Upper lobe of right lung (tissue), 1 donor: ENCODE measurements around the gene SPC24. TPM values are rescaled to one million over a fixed set of nuclear protein-coding genes. Genes with fewer than 3 reads are reported as not detected.
A peak's percentile ranks its signal among the peaks of the same experiment; 100 is the strongest.

Source experiments
- ATAC-seq: fragments of 200-7000 bp; cut with Tn5 transposase; one replicate; pipeline ENCODE4 v1.9.1; 2020; ENCODE audit warnings: mild to moderate bottlenecking, moderate library complexity
- DNase-seq: peaks from one replicate; pipeline ENCODE4 v3.0.0-alpha.2; 2020
- H3K27ac ChIP-seq: fragments of 200-600 bp; one replicate; pipeline ENCODE4 v1.8.0; 2022
- H3K27me3 ChIP-seq: fragments of 200-600 bp; one replicate; pipeline ENCODE4 v1.8.0; 2022; ENCODE audit warnings: mild to moderate bottlenecking
- H3K36me3 ChIP-seq: fragments of 200-600 bp; one replicate; pipeline ENCODE4 v1.8.0; 2022
- H3K4me1 ChIP-seq: fragments of 200-600 bp; one replicate; pipeline ENCODE4 v1.8.0; 2022
- H3K4me3 ChIP-seq: fragments of 200-600 bp; one replicate; pipeline ENCODE4 v1.8.0; 2022; ENCODE audit warnings: mild to moderate bottlenecking
- H3K9me3 ChIP-seq: fragments of 200-600 bp; one replicate; pipeline ENCODE4 v1.8.0; 2022
- CTCF ChIP-seq: fragments of 200-600 bp; IDR thresholded peaks from one replicate; pipeline ENCODE4 v1.8.0; 2022; ENCODE audit warnings: antibody characterized with exemption
- intact Hi-C: fragments of 100-400 bp; cut with DNase I; formaldehyde crosslinking; loops from one replicate; pipeline ENCODE4 v1.11.0; 2022
- long read RNA-seq: library from polyadenylated mRNA; unstranded; transcript quantifications from one replicate; pipeline ENCODE4 v2.0.0, GENCODE V29; 2021
- total RNA-seq: library from RNA; stranded (reverse); fragmentation: NEBNext Ultra II Directional; extraction: Animal tissue kit (Norgen Biotek cat#: 25700); gene quantifications from one replicate; pipeline ENCODE4 v1.2.1, GENCODE V29; 2021
- donor health status: DM: no; HTN: yes; CAD: no; lungs with severe emphysema.

SPC24 gene
- 1.1 TPM for total RNA-seq
- long read RNA-seq, partial matches to known transcripts: 1 of 3 reads
- long read RNA-seq, other reads (novel, unspliced or antisense): 2 of 3 reads

GRCh38 chr19:11155373-11156120, at the start of gene SPC24:
Gene SPC24 (minus strand): TSS chr19:11155782. CDS start chr19:11155776, 6 bp downstream.
- DNase-seq (peak; percentile 96), ATAC-seq (peak; percentile 97)
- Histone ChIP-seq H3K4me1 (peaks cover 57% of the 10 kb centered on the region), H3K27ac (peak within 1 kb of the TSS; percentile 69), H3K4me3 (peak within 1 kb of the TSS; percentile 60), H3K9me3 (no peaks in the 10 kb centered on the region), H3K36me3 (no peaks in the 10 kb centered on the region), H3K27me3 (no peaks in the 10 kb centered on the region)
- TF ChIP-seq CTCF: no peak
- intact Hi-C loops: no loop called here

- no peaks in the 10 kb centered on the region for H3K27me3 ChIP-seq
- H3K4me1 ChIP-seq: peaks cover 13% of the 10 kb centered on the region
- no peak overlapping the region for H3K27ac ChIP-seq
- no peak overlapping the region for H3K4me3 ChIP-seq
- intact Hi-C loops: loop anchor here (5.0 kb wide), 1 partner anchor 73 kb away; no protein-coding TSS in a partner anchor
- no peak for TF ChIP-seq CTCF
- ATAC-seq (no peak), DNase-seq (no peak)
- H3K36me3 ChIP-seq: peaks cover 14% of the 10 kb centered on the region
- H3K9me3 ChIP-seq: no peaks in the 10 kb centered on the region
These were observed 49.4 kb upstream of the SPC24 start for GRCh38 chr19:11204943-11205349.

- intact Hi-C loops: loop anchor here (5.0 kb wide), 1 partner anchor 72 kb away; no protein-coding TSS in a partner anchor
- no peak overlapping the region for H3K4me3 ChIP-seq
- peaks cover 13% of the 10 kb centered on the region for H3K4me1 ChIP-seq
- H3K27ac ChIP-seq: no peak overlapping the region
- H3K27me3 ChIP-seq: no peaks in the 10 kb centered on the region
- DNase-seq (no peak), ATAC-seq (no peak)
- peak; percentile 34 for TF ChIP-seq CTCF
- H3K9me3 ChIP-seq: no peaks in the 10 kb centered on the region
- H3K36me3 ChIP-seq: peaks cover 14% of the 10 kb centered on the region
These were observed 48.6 kb upstream of the SPC24 start for GRCh38 chr19:11204076-11204602.

DNA sequence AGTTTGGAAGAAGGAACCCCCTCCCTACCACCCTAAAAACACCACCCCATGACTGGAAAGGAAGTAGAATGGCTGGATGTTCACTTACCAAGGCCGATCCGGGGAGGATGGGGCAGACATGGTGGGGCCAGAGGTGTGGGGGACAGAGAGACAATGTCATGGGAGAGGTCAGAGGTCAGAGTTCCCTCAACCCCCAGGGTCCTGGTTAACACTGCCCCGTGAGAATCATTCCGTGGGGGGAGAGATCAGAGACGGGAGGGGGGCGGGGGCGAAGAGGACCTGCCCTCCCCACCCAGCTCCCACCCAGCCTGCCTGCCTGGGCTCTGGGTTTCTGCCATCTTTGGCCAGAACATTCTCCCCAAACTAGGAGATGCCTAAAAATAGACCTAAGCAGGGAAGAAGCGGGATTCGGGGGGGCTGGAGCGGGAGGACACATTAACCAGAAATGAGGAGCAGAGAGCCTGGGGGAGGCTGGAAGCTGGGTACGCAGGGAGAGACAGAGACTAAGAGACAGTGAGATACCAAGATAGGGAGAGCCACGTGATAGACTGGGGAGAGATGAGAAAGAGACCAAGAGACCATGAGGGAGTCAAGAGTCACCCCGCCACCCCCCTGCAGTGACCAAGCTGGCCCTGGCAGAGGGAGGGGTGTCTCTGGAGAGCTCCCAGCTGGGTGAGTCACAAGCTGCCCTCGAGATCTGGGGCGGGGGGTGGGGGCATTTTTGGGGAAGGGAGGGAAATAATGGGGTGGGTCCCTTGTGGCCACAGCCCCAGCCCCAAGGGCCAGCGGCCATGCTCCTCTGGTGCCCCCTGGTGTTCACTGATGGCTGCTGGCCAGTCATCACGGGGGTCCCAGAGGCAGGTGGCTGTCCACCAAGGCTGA, 47.9 kb upstream of the SPC24 start:
- ATAC-seq (peak; percentile 77), DNase-seq (peak; percentile 82)
- TF ChIP-seq CTCF: peak; percentile 77
- Histone ChIP-seq H3K4me3 (no peak overlapping the region), H3K27ac (peak overlapping the region; percentile 77), H3K27me3 (no peaks in the 10 kb centered on the region), H3K36me3 (peaks cover 14% of the 10 kb centered on the region), H3K4me1 (peaks cover 17% of the 10 kb centered on the region), H3K9me3 (no peaks in the 10 kb centered on the region)
- intact Hi-C loops: loop anchor here (5.0 kb wide), 1 partner anchor 71 kb away; no protein-coding TSS in a partner anchor

- DNase-seq (no peak), ATAC-seq (no peak)
- no peaks in the 10 kb centered on the region for H3K9me3 ChIP-seq
- H3K27me3 ChIP-seq: no peaks in the 10 kb centered on the region
- H3K36me3 ChIP-seq: peaks cover 14% of the 10 kb centered on the region
- H3K4me3 ChIP-seq: no peak overlapping the region
- peak overlapping the region; percentile 77 for H3K27ac ChIP-seq
- intact Hi-C loops: loop anchor here (5.0 kb wide), 1 partner anchor 70 kb away; no protein-coding TSS in a partner anchor
- TF ChIP-seq CTCF: no peak
- peaks cover 23% of the 10 kb centered on the region for H3K4me1 ChIP-seq
These were observed 47.1 kb upstream of the SPC24 start for GRCh38 chr19:11202488-11203193.
